ENCODE results near the gene MAG. TPM values are rescaled to one million over a fixed set of nuclear protein-coding genes. Genes with fewer than 3 reads are reported as not detected.

The MAG gene
- total and polyA plus RNA-seq, 2 of the 13 experiments (the other 11 are each of a cell fraction or from before 2014, with no cell fraction given) = 0.20 to 1.3 TPM

- TF ChIP-seq ZFP91 (CRISPR knock-in tag; IDR thresholded peaks at IDR 0.05; ENCODE audit: borderline replicate concordance) (no peak), NR2F6 (IDR thresholded peaks at IDR 0.05) (no peak), NR2F6 (CRISPR knock-in tag; IDR thresholded peaks at IDR 0.05) (no peak), SYNCRIP (IDR thresholded peaks at IDR 0.05; ENCODE audit: insufficient read depth, low read depth, low read length) (no peak), DMTF1 (CRISPR knock-in tag; IDR thresholded peaks at IDR 0.05) (no peak), ZNF816 (CRISPR knock-in tag; IDR thresholded peaks at IDR 0.05; ENCODE audit: borderline replicate concordance) (no peak), MAF1 (CRISPR knock-in tag; IDR thresholded peaks at IDR 0.05; ENCODE audit: borderline replicate concordance) (no peak)
These were observed 2.4 kb downstream of the MAG start (continued) for GRCh38 chr19:35294328-35294727.

GRCh38 chr19:35294859-35295791 is 3.2 kb downstream of the MAG start:
- intact Hi-C loops (cut with micrococcal nuclease; ENCODE audit: unreplicated experiment) = no loop called here
- no peak for ATAC-seq
- H3K9ac ChIP-seq (ENCODE audit: insufficient read depth, low read depth, low read length) = no peak overlapping the region
- no peaks in the 10 kb centered on the region for H3K79me2 ChIP-seq (ENCODE audit: insufficient read depth, low read length)
- peaks cover 55% of the 10 kb centered on the region for H3K4me1 ChIP-seq (ENCODE audit: insufficient read depth, low read length)
- peak overlapping the region in 1 of 3 experiments; percentile 26; a peak in 1 of 6 replicates for H3K4me3 ChIP-seq (replicated peaks in 1 of 3; ENCODE audit: insufficient read depth in 1 of 3, low read depth in 2 of 3, low read length in 3 of 3)
- H2AFZ ChIP-seq (ENCODE audit: low read length) = no peak overlapping the region
- no peaks in the 10 kb centered on the region for H3K9me3 ChIP-seq (ENCODE audit: low read length)
- DNase-seq (ENCODE audit: low spot score) = no peak
- H3K27me3 ChIP-seq (ENCODE audit: control insufficient read depth in 1 of 2, insufficient read depth in 2 of 2, low read length in 2 of 2) = peaks cover 6 to 39% of the 10 kb centered on the region in 2 experiments
- ChIA-PET POLR2A (interaction anchor here (0.6 kb wide), 1 partner anchor 551 kb away, joined by 3 read pairs; no protein-coding TSS in a partner anchor), CTCF (ENCODE audit: low intra/inter-chr PET ratio, low total read pairs) (no interaction called here)
- 0 out of 2 replicates have a peak overlapping the region, but pooled peaks have one; percentile 48 for H3K4me2 ChIP-seq (ENCODE audit: low read depth, low read length)
- H3K27ac ChIP-seq (ENCODE audit: extremely low read length, insufficient read depth, low read length) = no peak overlapping the region
- 38% methylated on average over 13 of the region's 25 CpGs for WGBS (ENCODE audit: low lambda C conversion rate)
- H4K20me1 ChIP-seq (ENCODE audit: insufficient read depth, low read length) = no peaks in the 10 kb centered on the region
- no peak for TF ChIP-seq SRF (IDR thresholded peaks at IDR 0.05; ENCODE audit: low read depth, low read length)
- peak; percentile 76; the same call in 1 of the 2 replicates for TF ChIP-seq ZNF121 (CRISPR knock-in tag; IDR thresholded peaks at IDR 0.05)
- no peaks in the 10 kb centered on the region for H3K36me3 ChIP-seq (replicated peaks in 1 of 2; ENCODE audit: control insufficient read depth in 1 of 2, insufficient read depth in 2 of 2, low read length in 2 of 2)
- in situ Hi-C loops (cut with HindIII; ENCODE audit: extremely low pct_ligation_motif_present, low pct_unique_long_range_greater_than_20kb) = no loop called here
- BruUV-seq (replicated peaks) = no TSS peak
- FAIRE-seq = no peak
